Caco-2 (cell line): ENCODE measurements around the gene LIPC. TPM values are rescaled to one million over a fixed set of nuclear protein-coding genes. Genes with fewer than 3 reads are reported as not detected.

Experiments used
- BruUV-seq: library from RNA; stranded (reverse); fragments of 400-500 nt; replicated peaks from 2 replicates; lab custom pipeline; 2021; lab: Mats Ljungman, UMichigan
- CTCF ChIA-PET: fragments of 300-600 bp; sonication (Branson Sonifier 250); formaldehyde crosslinking; loops from one replicate; lab custom pipeline; 2022; ENCODE audit warnings: antibody characterized with exemption; lab: Charles Lee
- POLR2A ChIA-PET: fragments of 300-600 bp; sonication (Branson Sonifier 250); formaldehyde crosslinking; loops from one replicate; lab custom pipeline; 2022; ENCODE audit warnings: antibody characterized with exemption; lab: Charles Lee
- DNase-seq, 2 experiments: peaks; one replicate each; pipeline versions ENCODE4 v3.0.0 to v3.0.0-alpha.2; 2020 to 2022
- H3K27me3 ChIP-seq: replicated peaks from 2 replicates; pipeline ENCODE4 v1.6.0; 2011; ENCODE audit warnings: low read length; ENCODE audit not compliant: control insufficient read depth, insufficient read depth
- H3K36me3 ChIP-seq: 2 replicates; pipeline ENCODE4 v1.5.1; 2011; ENCODE audit warnings: low read length; ENCODE audit not compliant: control insufficient read depth, insufficient read depth
- H3K4me1 ChIP-seq: fragments of 250-450 bp; sonication (Bioruptor Pico); 2 replicates; pipeline ENCODE4 v1.5.1; 2020; ENCODE audit warnings: mild to moderate bottlenecking
- H3K4me3 ChIP-seq: 2 replicates; pipeline ENCODE4 v1.5.1; 2011; ENCODE audit warnings: low read depth, mild to moderate bottlenecking, control low read depth, low read length
- H3K9me3 ChIP-seq: fragments of 250-450 bp; sonication (Bioruptor Pico); 2 replicates; pipeline ENCODE4 v1.5.1; 2020; ENCODE audit warnings: mild to moderate bottlenecking, moderate library complexity
- H3K27ac Mint-ChIP-seq: one replicate; pipeline ENCODE4 v1.8.0; 2022; ENCODE audit warnings: mixed read lengths; ENCODE audit not compliant: unreplicated experiment
- H3K27me3 Mint-ChIP-seq: one replicate; pipeline ENCODE4 v1.8.0; 2022; ENCODE audit warnings: mixed read lengths; ENCODE audit not compliant: insufficient read depth, unreplicated experiment
- H3K36me3 Mint-ChIP-seq: one replicate; pipeline ENCODE4 v1.8.0; 2022; ENCODE audit warnings: mild to moderate bottlenecking, mixed read lengths; ENCODE audit not compliant: insufficient read depth, unreplicated experiment
- H3K4me1 Mint-ChIP-seq: one replicate; pipeline ENCODE4 v1.8.0; 2022; ENCODE audit warnings: low read depth, mixed read lengths; ENCODE audit not compliant: unreplicated experiment
- H3K4me3 Mint-ChIP-seq: one replicate; pipeline ENCODE4 v1.8.0; 2022; ENCODE audit warnings: mild to moderate bottlenecking, moderate library complexity, mixed read lengths; ENCODE audit not compliant: unreplicated experiment
- H3K9me3 Mint-ChIP-seq: one replicate; pipeline ENCODE4 v1.8.0; 2022; ENCODE audit warnings: mixed read lengths; ENCODE audit not compliant: unreplicated experiment
- intact Hi-C: fragments of 100-400 bp; cut with micrococcal nuclease; formaldehyde crosslinking; loops from one replicate; pipeline ENCODE4 v1.10.0; 2022; ENCODE audit not compliant: unreplicated experiment
- total RNA-seq: library from RNA; stranded (reverse); gene quantifications from 2 replicates; pipeline ENCODE4 v1.2.3, GENCODE V29; 2022
- TF ChIP-seq, protein P1 (sequence below), 2 experiments: fragments of 200-600 bp in 1 of 2; IDR thresholded peaks; 1 replicate in 1 of 2; 2 replicates in 1 of 2; pipeline versions ENCODE4 v1.5.1 to v1.8.0; 2011 to 2022; ENCODE audit warnings: antibody characterized with exemption in 1 of 2, control low read depth in 1 of 2, inconsistent platforms in 1 of 2, low read depth in 1 of 2, low read length in 1 of 2, mild to moderate bottlenecking in 1 of 2, moderate library complexity in 1 of 2; ENCODE audit not compliant: insufficient read depth in 1 of 2, severe bottlenecking in 1 of 2, unreplicated experiment in 1 of 2

The LIPC gene
- total RNA-seq, 1 experiment from 2014 or later: 17.6 TPM

DNA sequence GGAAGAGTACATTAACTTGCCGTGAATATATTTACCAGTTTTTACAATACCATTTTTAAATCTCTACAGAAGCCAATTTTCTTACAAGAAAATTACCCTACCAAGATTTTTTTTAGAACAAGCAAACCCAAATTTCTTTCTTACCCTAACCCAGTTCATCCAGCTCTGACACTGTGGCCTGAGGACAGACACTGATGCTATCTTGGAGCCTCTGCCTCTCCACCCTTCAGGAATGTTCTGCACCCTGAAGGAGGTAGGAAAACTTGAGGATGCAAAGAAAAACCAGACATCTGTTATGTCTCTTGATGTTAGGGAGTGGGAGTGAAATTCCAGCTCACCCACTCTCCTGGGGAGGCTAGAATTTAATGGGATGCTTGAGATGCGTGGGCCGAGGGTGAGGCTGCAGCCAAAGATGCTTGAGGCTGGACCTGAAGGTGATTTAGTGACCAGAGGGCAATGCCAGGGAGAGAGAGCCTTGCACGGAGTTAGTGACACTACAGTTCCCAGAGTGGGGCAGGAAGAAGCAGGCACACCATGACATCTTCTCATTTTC is 69.9 kb downstream of the LIPC start:
- CTCF ChIA-PET: interaction anchor here (0.7 kb wide), 1 partner anchor 231 kb away, joined by 4 read pairs; no protein-coding TSS in a partner anchor

DNA sequence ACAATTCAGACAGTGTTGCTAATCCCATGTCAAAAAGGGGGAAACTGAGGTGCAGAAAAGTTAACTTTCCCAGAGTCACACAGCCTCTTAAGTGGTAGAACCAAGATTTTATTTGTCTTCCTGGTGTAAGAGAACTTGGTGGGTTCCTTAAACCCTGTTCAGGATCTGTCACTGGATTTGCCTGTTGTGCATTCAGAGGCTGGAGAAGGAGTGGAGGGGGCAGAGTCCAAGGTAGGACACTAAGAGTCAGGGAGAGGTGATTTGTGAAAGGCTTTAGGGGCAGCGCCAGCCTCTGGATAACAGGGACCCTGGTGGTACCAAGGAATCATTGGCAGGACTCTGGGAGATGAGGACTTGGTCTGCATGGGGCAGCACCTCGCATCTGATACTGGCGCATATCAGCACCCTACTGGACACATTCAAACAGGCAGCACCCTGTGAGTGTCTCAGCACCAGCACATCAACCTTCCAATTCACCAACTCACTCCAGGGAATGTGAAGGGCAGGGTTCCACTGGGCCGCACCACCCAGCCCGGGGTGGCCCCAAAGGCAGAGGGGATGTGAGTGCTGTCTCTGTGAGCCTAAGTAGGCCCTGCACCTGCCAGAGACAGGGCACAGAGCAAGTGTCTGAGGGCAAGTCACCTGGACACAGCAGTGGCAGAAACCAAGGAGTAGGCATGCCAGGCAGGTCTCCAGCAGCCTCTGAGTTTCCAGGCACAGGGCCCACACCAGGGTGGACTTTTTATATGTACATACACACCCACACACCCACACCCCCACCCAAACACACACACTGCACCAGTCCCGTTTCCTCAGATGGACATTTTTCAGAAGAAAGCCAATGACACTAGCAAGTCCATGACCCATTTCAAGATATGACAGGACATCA is 71.6 kb downstream of the LIPC start:
- intact Hi-C loops: no loop called here
- TF ChIP-seq, protein P1, sequence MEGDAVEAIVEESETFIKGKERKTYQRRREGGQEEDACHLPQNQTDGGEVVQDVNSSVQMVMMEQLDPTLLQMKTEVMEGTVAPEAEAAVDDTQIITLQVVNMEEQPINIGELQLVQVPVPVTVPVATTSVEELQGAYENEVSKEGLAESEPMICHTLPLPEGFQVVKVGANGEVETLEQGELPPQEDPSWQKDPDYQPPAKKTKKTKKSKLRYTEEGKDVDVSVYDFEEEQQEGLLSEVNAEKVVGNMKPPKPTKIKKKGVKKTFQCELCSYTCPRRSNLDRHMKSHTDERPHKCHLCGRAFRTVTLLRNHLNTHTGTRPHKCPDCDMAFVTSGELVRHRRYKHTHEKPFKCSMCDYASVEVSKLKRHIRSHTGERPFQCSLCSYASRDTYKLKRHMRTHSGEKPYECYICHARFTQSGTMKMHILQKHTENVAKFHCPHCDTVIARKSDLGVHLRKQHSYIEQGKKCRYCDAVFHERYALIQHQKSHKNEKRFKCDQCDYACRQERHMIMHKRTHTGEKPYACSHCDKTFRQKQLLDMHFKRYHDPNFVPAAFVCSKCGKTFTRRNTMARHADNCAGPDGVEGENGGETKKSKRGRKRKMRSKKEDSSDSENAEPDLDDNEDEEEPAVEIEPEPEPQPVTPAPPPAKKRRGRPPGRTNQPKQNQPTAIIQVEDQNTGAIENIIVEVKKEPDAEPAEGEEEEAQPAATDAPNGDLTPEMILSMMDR (IDR thresholded peaks at IDR 0.05; ENCODE audit: insufficient read depth in 1 of 2, low read depth in 1 of 2, low read length in 1 of 2, severe bottlenecking in 1 of 2, unreplicated experiment in 1 of 2): no peak
- H3K9me3 ChIP-seq: no peaks in the 10 kb centered on the region
- peaks cover 24% of the 10 kb centered on the region for H3K4me1 Mint-ChIP-seq
- peaks cover 5% of the 10 kb centered on the region; the same call in 1 of the 2 replicates for H3K4me1 ChIP-seq
- peaks cover 14% of the 10 kb centered on the region for H3K9me3 Mint-ChIP-seq
- H3K27me3 ChIP-seq: no peaks in the 10 kb centered on the region
- peaks cover 6% of the 10 kb centered on the region for H3K36me3 Mint-ChIP-seq
- ChIA-PET POLR2A (no interaction called here), CTCF (no interaction called here)
- H3K27ac Mint-ChIP-seq: no peak overlapping the region
- BruUV-seq: no TSS peak
- H3K4me3 Mint-ChIP-seq: no peak overlapping the region
- DNase-seq: no peak
- no peaks in the 10 kb centered on the region for H3K36me3 ChIP-seq
- H3K27me3 Mint-ChIP-seq: no peaks in the 10 kb centered on the region
- H3K4me3 ChIP-seq: no peak overlapping the region

More for the DNA sequence above, 69.9 kb downstream of the LIPC start:
- TF ChIP-seq, protein P1 (IDR thresholded peaks at IDR 0.05; ENCODE audit: insufficient read depth in 1 of 2, low read depth in 1 of 2, low read length in 1 of 2, severe bottlenecking in 1 of 2, unreplicated experiment in 1 of 2): no peak
- Mint-ChIP-seq H3K4me1 (peaks cover 12% of the 10 kb centered on the region), H3K9me3 (peaks cover 1% of the 10 kb centered on the region), H3K36me3 (no peaks in the 10 kb centered on the region), H3K27me3 (no peaks in the 10 kb centered on the region), H3K27ac (no peak overlapping the region), H3K4me3 (no peak overlapping the region)
- no peaks in the 10 kb centered on the region for H3K9me3 ChIP-seq
- intact Hi-C loops: no loop called here
- POLR2A ChIA-PET: no interaction called here
- no peaks in the 10 kb centered on the region for H3K36me3 ChIP-seq
- H3K4me1 ChIP-seq: peaks cover 5% of the 10 kb centered on the region; the same call in 1 of the 2 replicates
- H3K27me3 ChIP-seq: no peaks in the 10 kb centered on the region
- no TSS peak for BruUV-seq
- H3K4me3 ChIP-seq: no peak overlapping the region
- DNase-seq: no peak

DNA sequence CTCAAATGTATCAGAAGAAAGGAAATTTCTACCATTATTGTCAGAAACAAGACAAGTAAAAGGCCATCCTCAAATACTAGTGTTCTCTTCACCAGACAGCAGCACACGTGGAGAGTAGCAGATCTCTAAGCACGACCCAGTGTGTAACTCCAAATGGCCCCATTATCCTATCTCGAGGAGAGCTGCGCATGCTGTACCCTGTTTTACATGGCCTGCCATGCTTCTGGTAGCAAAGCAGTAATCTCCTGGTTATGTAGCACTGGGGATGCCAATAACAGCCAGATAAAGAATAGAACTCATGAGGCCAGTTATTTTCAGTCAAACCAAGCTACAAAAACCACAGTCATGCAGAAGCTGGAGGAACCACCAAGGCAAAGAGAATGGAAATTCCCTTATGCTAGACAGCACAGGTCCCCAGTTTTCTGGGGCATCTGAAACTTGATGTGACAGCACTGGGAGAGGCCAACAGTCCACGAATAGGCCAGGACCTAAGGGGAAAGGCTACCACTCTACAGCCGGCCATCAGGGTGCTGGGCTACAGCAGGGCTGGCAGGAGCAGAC is 73.0 kb downstream of the LIPC start:
- Histone ChIP-seq H3K4me3 (no peak overlapping the region), H3K4me1 (no peaks in the 10 kb centered on the region), H3K27me3 (no peaks in the 10 kb centered on the region), H3K36me3 (no peaks in the 10 kb centered on the region), H3K9me3 (no peaks in the 10 kb centered on the region)
- Mint-ChIP-seq H3K27me3 (no peaks in the 10 kb centered on the region), H3K4me1 (peaks cover 18% of the 10 kb centered on the region), H3K4me3 (no peak overlapping the region), H3K27ac (no peak overlapping the region), H3K9me3 (peaks cover 14% of the 10 kb centered on the region), H3K36me3 (peaks cover 6% of the 10 kb centered on the region)
- intact Hi-C loops: no loop called here
- ChIA-PET CTCF (no interaction called here), POLR2A (no interaction called here)
- no TSS peak for BruUV-seq
- no peak for DNase-seq
- TF ChIP-seq, protein P1 (IDR thresholded peaks at IDR 0.05; ENCODE audit: insufficient read depth in 1 of 2, low read depth in 1 of 2, low read length in 1 of 2, severe bottlenecking in 1 of 2, unreplicated experiment in 1 of 2): no peak
